Stimulated activated CD4-positive, alpha-beta T cell treated with anti-CD3 and anti-CD28 coated beads, Interleukin-4, amount 100 ng/mL, for 48 hours (primary cell): ENCODE results near the gene CENPF.
A peak's percentile ranks its signal among the peaks of the same experiment; 100 is the strongest.

ENCODE experiments used
- DNase-seq, 2 donors: peaks; one replicate each; pipeline ENCODE4 v3.0.0-alpha.2; 2020; ENCODE audit warnings: low read depth in 2 of 2

CENPF gene

GRCh38 chr1:214623430-214623829 is 20.4 kb downstream of the CENPF start:
- DNase-seq: no peak

GRCh38 chr1:214632091-214632490 is 29.1 kb downstream of the CENPF start:
- DNase-seq: no peak

GRCh38 chr1:214633686-214634085 is 30.7 kb downstream of the CENPF start:
- DNase-seq: no peak

DNA sequence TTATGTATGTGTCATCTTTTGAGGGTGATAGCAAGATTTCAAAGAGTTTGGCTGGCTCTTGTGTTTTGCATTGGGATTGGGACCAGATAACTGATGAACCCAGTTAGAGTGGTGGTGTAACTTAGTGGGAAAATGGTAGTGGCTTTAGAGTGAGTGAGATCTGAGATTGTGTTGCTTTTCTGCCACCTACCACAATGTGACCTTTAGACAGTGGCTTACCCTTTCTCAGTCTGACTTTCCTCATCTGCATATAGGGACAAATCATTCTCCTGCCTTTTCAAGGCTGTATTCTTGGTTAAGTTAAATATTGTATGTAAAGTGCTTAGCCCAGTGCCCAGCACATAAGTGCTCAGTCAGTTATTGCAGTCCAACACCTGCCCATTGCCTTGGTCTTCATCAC is 31.3 kb downstream of the CENPF start:
- DNase-seq: no peak

GRCh38 chr1:214635086-214635485 is 32.1 kb downstream of the CENPF start:
- DNase-seq: no peak

- DNase-seq: no peak
These were observed 32.5 kb downstream of the CENPF start for GRCh38 chr1:214635506-214635905.

DNA sequence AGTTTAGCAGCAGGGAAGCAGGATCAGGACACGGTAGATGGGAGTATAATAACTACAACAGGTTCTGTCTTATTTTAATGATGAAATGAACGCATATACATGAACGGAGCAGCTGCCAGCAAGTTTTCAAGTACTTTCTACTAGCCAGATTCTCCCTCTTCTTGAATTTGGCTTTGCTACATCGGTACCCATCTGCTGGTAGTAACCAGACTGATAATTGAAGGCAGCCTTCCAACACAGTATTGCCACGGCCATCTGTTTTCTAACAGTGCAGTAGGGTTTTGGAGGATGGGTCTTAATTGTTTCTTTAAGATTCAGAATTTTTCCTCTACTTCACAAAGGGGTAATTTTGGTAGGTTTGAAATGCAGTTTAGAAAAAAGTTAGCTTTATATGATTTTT is 33.4 kb downstream of the CENPF start:
- DNase-seq: no peak

GRCh38 chr1:214637125-214637524 is 34.1 kb downstream of the CENPF start:
- no peak for DNase-seq

GRCh38 chr1:214637722-214638458 is 34.9 kb downstream of the CENPF start:
- peak in 1 of 2 donors; percentile 3 for DNase-seq

DNA sequence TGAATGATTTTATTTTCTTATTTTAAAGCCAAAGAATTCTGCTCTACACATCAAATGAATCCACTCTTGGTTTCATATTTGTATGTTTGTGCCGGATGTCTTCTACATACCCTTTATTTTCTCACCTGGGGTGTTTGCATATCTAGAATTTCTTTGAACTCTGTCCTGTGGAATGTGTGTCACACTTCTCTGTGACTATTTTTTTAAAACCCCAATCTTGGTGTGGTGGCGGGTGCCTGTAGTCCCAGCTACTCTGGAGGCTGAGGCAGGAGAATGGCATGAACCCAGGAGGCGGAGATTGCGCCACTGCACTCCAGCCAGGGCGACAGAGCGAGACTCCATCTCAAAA is 35.4 kb downstream of the CENPF start:
- DNase-seq: no peak

DNA sequence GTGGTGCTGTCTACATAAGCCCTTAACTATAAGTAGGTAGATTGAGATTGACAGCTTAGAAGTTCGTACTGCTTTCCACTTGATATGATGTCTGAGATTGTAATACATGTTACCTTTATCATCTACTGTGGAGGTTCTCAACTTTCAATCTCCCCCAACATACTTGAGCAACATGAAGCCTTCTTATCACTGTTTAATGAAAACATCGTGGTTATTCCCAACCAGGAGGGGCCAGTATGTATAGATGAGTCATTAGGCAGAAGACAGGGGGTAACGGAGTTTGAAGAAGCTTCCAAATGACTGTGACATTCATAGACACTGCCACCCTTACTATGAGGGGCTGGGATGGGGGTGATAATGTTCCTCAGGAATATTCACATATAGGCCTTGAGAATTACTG is 36.0 kb downstream of the CENPF start:
- no peak for DNase-seq

DNA sequence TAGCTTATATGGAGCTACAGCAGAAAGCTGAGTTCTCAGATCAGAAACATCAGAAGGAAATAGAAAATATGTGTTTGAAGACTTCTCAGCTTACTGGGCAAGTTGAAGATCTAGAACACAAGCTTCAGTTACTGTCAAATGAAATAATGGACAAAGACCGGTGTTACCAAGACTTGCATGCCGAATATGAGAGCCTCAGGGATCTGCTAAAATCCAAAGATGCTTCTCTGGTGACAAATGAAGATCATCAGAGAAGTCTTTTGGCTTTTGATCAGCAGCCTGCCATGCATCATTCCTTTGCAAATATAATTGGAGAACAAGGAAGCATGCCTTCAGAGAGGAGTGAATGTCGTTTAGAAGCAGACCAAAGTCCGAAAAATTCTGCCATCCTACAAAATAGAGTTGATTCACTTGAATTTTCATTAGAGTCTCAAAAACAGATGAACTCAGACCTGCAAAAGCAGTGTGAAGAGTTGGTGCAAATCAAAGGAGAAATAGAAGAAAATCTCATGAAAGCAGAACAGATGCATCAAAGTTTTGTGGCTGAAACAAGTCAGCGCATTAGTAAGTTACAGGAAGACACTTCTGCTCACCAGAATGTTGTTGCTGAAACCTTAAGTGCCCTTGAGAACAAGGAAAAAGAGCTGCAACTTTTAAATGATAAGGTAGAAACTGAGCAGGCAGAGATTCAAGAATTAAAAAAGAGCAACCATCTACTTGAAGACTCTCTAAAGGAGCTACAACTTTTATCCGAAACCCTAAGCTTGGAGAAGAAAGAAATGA is 37.6 kb downstream of the CENPF start:
- no peak for DNase-seq

GRCh38 chr1:214641214-214641895 is 38.4 kb downstream of the CENPF start:
- no peak for DNase-seq

DNA sequence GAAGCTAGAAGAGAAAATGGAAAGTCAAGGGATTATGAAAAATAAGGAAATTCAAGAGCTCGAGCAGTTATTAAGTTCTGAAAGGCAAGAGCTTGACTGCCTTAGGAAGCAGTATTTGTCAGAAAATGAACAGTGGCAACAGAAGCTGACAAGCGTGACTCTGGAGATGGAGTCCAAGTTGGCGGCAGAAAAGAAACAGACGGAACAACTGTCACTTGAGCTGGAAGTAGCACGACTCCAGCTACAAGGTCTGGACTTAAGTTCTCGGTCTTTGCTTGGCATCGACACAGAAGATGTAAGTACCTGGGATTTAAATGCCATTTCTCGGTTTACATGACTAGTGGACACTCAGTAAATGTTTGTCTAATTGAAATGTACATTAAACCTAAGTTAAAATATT is 40.0 kb downstream of the CENPF start:
- no peak for DNase-seq

GRCh38 chr1:214645712-214646111 is 42.7 kb downstream of the CENPF start:
- DNase-seq: no peak

GRCh38 chr1:214648801-214649200 is 45.8 kb downstream of the CENPF start:
- DNase-seq: no peak

GRCh38 chr1:214649607-214650006 is 46.6 kb downstream of the CENPF start:
- DNase-seq: no peak

DNA sequence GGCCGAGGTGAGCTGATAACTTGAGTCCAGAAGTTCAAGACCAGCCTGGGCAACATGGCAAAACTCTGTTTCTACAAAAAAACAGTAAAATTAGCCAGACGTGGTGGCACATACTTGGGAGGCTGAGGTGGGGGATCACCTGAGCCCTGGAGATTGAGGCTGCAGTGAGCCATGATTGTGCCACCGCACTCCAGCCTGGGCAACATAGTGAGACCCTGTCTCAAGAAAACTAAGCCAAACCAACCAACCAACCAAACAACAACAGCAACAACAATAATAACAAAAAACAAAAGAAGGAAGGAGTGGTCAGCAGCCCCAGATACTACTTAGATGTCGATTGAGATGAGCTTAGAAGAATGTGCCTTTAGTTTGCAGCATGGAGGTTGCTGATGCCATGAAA is 47.7 kb downstream of the CENPF start:
- DNase-seq: no peak

GRCh38 chr1:214657299-214657698 is 54.3 kb downstream of the CENPF start:
- DNase-seq: no peak

GRCh38 chr1:214658175-214658574 is 55.2 kb downstream of the CENPF start:
- no peak for DNase-seq

DNA sequence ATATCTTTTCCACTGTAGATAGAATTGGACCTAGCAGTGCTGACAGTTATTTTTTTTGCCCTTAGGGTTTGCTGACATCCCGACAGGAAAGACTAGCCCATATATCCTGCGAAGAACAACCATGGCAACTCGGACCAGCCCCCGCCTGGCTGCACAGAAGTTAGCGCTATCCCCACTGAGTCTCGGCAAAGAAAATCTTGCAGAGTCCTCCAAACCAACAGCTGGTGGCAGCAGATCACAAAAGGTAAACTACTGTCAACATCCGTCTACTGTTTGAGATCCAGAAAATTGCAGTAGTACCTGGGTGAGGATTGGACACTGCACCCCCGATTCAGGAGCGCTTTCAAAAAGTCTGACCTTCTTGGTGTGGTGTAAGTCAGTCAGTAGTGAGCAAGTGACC is 55.8 kb downstream of the CENPF start:
- DNase-seq: no peak

DNA sequence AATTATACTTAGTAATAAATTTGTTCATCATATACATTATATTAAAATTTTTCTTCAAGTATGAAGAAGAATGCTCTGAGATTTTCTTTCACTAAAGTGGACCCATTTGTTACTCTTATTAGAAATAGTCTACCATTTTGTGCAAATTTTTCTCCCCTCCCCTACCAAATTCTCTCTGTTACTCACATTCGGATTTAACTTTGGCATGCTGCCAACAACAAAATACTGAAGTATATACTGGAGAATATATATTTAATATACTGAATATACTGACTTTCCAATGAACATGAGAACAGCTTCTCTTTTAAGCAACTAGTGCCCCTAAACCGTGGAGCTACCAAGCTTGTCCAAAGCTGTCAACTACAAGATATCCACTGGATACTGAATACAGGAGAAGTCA is 57.2 kb downstream of the CENPF start:
- no peak for DNase-seq

GRCh38 chr1:214660900-214661299 is 57.9 kb downstream of the CENPF start:
- no peak for DNase-seq
